Measurements from ENCODE around the gene CAMKK1.

CAMKK1 gene

GRCh38 chr17:3890082-3890877 lies 2.6 kb downstream of the CAMKK1 start:
- TF ChIP-seq, protein P1, sequence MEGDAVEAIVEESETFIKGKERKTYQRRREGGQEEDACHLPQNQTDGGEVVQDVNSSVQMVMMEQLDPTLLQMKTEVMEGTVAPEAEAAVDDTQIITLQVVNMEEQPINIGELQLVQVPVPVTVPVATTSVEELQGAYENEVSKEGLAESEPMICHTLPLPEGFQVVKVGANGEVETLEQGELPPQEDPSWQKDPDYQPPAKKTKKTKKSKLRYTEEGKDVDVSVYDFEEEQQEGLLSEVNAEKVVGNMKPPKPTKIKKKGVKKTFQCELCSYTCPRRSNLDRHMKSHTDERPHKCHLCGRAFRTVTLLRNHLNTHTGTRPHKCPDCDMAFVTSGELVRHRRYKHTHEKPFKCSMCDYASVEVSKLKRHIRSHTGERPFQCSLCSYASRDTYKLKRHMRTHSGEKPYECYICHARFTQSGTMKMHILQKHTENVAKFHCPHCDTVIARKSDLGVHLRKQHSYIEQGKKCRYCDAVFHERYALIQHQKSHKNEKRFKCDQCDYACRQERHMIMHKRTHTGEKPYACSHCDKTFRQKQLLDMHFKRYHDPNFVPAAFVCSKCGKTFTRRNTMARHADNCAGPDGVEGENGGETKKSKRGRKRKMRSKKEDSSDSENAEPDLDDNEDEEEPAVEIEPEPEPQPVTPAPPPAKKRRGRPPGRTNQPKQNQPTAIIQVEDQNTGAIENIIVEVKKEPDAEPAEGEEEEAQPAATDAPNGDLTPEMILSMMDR (IDR thresholded peaks at IDR 0.05): no peak
- Histone ChIP-seq H3K4me3 (ENCODE audit: low read depth in 1 of 2, low read length in 1 of 2) (peak overlapping the region in 1 of 2 experiments; percentile 98), H3K36me3 (peaks cover 7% of the 10 kb centered on the region), H3K9me3 (no peaks in the 10 kb centered on the region), H3K4me1 (ENCODE audit: control insufficient read depth in 1 of 2, insufficient read depth in 1 of 2, low read depth in 1 of 2, low read length in 1 of 2) (peaks cover 66 to 91% of the 10 kb centered on the region in 2 experiments), H3K27me3 (peaks cover 5% of the 10 kb centered on the region), H3K27ac (no peak overlapping the region)

DNA sequence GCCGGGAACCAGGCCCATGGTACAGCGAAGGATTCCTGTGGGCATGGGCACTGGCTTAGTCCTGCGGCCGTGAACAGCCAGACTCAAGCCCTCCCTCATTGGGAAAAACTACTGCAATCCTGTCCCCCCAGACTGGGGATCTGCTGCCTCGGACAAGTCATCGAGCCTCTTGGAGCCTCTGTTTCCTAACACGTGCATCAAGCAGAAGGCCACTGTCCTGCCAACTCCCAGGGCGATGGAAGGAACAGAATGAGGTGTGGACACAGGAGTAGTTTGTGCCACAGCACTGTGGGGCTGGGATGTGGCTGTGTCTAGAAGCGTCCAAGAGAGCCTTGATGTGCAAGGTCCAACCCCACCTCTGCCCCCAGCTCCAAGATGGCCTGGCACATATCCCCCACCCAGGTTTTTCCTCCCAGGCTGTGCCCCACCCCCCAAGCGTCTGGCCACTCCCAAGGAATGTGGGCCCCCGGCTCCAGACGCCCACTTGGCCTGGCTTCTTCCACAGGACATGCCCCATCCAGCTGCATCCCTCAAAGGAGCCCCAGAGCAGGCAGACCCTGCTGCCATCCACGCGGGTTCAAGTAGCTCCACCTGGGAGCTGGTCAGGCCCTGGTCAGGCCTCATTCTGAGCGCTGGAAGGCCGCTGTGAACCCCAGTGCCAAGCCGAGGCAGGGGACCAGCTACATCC lies 3.4 kb downstream of the CAMKK1 start:
- Histone ChIP-seq H3K27ac (no peak overlapping the region), H3K4me1 (ENCODE audit: control insufficient read depth in 1 of 2, insufficient read depth in 1 of 2, low read depth in 1 of 2, low read length in 1 of 2) (peaks cover 59 to 89% of the 10 kb centered on the region in 2 experiments), H3K4me3 (ENCODE audit: low read depth in 1 of 2, low read length in 1 of 2) (no peak overlapping the region), H3K27me3 (peaks cover 5% of the 10 kb centered on the region), H3K9me3 (no peaks in the 10 kb centered on the region), H3K36me3 (peaks cover 10% of the 10 kb centered on the region)
- TF ChIP-seq, protein P1 (IDR thresholded peaks at IDR 0.05): no peak

DNA sequence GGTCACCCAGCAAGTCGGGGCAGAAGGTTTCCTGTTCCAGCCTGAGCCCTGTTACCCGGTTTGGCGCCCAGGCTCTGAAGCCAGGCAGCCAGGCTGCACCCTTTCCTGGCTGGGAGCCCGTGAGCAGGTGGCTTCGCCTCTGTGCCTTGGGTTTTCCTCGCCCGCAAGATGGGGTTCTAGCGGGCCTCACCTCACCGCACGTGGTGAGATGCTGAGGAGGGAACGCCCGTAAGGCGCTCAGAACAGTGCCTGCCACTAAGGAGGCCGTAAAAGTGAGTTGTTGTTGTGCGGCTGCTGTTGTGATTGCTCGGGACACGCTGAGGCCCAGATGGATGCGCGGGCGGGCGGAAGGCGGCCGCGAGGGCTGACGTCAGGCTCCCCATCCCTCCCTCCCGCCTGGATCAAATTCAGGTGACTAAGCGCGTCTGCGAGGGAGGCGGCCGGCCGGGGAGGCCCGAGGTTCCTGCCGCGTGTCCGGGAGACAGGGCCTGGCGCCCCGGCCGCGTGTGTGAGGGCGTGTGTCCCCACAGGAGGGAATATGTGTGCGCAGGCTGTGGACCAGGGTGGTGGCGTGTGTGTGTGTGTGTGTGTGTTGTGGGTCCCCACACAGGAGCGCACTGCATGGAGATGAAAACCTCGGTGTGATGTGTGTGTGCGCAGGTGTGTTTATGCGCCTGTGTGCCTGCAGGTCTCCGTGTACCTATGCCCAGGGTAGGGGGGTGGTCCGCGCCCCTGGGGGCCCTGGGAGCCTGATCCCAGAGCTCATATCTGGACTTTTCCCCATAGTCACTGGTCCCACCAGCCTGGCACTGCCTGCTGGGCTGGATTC lies 4.3 kb downstream of the CAMKK1 start:
- Histone ChIP-seq H3K36me3 (peaks cover 19% of the 10 kb centered on the region), H3K27ac (peak overlapping the region; percentile 95), H3K4me3 (ENCODE audit: low read depth in 1 of 2, low read length in 1 of 2) (peak overlapping the region in 1 of 2 experiments; percentile 14), H3K9me3 (no peaks in the 10 kb centered on the region), H3K27me3 (peaks cover 5% of the 10 kb centered on the region), H3K4me1 (ENCODE audit: control insufficient read depth in 1 of 2, insufficient read depth in 1 of 2, low read depth in 1 of 2, low read length in 1 of 2) (peaks cover 50 to 80% of the 10 kb centered on the region in 2 experiments)
- TF ChIP-seq, protein P1 (IDR thresholded peaks at IDR 0.05): no peak

DNA sequence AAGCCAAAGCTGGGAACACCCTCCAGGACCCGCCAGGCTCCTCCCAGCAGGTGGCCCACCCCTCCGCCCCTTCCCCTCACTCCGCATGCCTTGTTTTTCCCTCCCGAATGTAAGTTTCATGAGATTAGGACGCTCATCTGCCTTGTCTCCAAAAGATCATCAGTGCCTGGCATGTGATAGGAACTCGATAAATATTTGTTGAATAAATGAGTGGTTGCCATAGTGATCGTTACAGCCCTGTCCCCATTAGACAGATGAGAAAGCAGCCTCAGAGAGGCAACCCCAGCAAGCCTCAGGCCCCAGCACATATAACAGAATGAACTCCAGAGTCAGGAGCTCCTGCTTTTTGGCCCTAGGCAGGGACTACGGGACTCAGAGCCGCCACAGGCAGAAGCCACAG lies 5.0 kb downstream of the CAMKK1 start:
- Histone ChIP-seq H3K27ac (peak overlapping the region; percentile 95), H3K9me3 (no peaks in the 10 kb centered on the region), H3K4me3 (ENCODE audit: low read depth in 1 of 2, low read length in 1 of 2) (peak overlapping the region; percentile 49 to 64), H3K4me1 (ENCODE audit: control insufficient read depth in 1 of 2, insufficient read depth in 1 of 2, low read depth in 1 of 2, low read length in 1 of 2) (peaks cover 47 to 75% of the 10 kb centered on the region in 2 experiments), H3K36me3 (peaks cover 26% of the 10 kb centered on the region), H3K27me3 (peaks cover 5% of the 10 kb centered on the region)
- TF ChIP-seq, protein P1 (IDR thresholded peaks at IDR 0.05): no peak

DNA sequence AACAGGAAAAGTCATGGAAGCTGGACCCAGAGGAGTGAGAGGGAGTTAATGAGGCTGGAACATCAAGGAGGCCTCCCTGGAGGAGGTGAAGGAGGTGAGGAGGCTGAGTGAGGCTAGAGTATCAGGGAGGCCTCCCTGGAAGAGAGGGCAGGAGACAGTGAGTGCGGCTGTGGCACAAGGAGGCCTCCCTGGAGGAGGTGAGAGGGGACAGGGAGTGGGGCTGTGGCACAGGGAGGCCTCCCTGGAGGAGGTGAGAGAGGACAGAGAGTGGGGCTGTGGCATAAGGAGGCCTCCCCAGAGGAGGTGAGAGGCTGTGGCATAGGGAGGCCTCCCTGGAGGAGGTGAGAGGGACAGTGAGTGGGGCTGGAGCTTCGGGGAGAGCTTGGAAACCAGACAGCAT lies 5.5 kb downstream of the CAMKK1 start:
- Histone ChIP-seq H3K4me1 (ENCODE audit: control insufficient read depth in 1 of 2, insufficient read depth in 1 of 2, low read depth in 1 of 2, low read length in 1 of 2) (peaks cover 47 to 75% of the 10 kb centered on the region in 2 experiments), H3K27ac (peak overlapping the region; percentile 95), H3K4me3 (ENCODE audit: low read depth in 1 of 2, low read length in 1 of 2) (peak overlapping the region; percentile 49 to 64)

More for the DNA sequence above, 5.5 kb downstream of the CAMKK1 start:
- Histone ChIP-seq H3K27me3 (peaks cover 5% of the 10 kb centered on the region), H3K9me3 (no peaks in the 10 kb centered on the region), H3K36me3 (peaks cover 31% of the 10 kb centered on the region)
- TF ChIP-seq, protein P1 (IDR thresholded peaks at IDR 0.05): no peak

All from neutrophil (primary cell).